HG03457 (cell line): ENCODE data around the gene ATAD3C.
"Not testable (repeated sequence)": the region's sequence is repeated elsewhere in the genome, so short reads cannot be mapped to it uniquely, and the experiment has no call there.

Source experiments
- ATAC-seq: cut with Tn5 transposase; IDR thresholded peaks from one replicate; pipeline ENCODE4 v1.9.1; 2021; ENCODE audit warnings: moderate number of reproducible peaks; ENCODE audit not compliant: unreplicated experiment

ATAD3C gene

DNA sequence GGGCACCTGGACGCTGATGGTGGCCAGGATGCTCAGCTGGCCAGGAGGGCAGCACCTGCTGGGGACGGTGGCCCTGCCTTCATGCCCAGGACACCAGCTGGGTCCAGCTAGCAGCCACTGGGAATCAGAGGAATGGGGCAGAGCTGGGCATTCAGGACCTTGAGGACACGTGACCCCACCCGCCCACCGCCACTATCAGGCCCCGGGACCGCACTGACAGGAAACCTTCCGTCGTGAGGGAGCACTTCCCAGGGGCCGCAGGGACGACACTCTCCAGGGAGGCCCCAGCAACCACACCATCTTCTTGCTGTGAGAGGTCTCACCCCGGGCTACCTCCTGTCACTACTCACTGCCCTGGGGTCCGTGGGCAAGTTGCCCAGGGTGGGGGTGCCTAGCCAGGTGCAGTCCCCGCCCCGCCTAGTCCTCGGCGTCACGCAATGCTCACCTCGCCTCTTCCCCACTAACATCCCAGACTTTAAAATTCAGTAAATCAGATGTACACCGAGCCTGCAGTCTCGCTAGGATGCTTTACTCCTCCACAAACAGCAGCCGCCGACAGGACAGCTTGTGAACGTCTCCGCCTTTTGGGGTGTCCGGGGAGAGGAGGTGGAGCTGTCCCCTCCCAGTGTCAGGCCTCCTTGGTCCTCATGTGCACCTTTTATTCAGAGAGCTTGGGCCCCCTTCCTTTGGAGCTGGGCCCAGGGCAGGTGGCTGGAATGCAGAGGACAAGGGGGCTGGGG is 9.1 kb upstream of the ATAD3C start:
- ATAC-seq: no peak

DNA sequence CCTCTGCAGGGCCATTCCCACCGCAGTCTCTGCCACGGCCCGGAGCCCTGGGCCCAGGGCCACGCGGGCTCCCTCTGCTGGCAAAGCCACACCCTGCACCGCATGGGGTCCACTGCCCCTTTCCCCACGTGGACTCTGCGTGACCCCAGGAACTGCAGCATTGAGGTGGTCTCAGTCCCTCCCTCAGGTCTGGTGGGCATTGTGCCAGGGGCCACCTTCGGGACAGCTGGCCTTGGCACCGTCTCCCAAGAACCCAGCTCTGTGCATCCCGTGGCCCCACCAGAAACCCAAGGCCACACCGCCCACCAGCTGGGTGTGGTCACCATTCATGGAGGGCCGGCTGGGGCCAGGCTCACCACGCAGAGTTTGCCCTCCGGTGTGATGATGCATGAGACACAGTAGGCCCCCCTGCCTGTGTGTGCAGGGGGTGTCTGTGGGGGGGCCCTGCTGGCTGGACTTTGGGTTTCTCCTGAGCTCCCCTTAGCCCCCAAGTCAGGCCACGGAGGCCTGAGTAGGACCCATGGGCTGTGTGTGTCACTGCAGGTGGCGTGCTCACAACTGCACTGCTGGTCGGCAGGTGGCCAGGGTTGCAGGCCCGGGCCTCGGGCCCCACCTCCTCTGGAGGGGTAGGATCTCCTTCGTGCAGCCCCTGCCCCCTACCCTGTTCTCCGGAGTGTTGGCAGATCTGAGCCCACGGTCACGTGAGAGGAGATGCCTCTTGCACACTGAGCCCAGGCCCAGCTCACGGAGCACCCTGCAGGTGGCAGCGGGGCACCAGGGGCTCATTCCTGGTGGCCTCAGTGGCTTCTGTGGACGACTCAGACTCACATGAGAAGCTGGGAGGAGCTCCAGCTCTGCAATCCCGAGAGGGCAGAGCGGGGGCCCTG is 8.2 kb upstream of the ATAD3C start:
- no peak for ATAC-seq

DNA sequence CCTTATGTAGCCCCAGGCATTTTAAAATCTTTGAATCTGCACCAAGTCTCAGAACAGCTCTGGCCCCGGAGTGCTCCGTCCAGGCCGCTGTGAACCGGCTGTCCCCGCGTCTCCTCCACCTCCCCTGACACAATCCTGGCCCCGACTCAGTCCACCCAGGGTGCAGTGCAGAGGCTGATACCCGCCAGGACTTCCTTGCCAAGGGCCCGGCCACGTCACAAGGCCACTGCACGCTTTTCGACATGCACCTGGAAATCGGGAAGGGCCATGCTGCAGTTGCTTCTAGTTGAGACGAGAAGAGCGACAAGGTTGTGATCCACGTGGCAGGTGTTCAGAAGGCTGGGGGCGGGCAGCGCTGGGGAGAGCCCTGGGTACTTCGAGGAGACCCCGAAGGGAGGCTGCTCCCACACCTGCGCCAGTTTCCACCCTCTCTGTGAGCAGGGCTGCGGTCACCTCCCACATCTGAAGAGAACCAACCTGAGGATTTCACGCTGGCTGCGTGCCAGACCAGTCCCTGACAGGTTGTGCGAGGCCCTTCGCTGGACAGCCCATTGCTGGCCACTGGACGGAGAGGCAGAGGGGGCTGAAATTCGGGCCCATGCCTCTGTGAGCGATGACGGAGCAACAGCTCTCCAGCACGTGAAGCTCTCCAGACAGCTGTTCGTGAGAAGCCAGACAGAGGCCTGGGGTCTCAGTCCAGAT is 7.3 kb upstream of the ATAD3C start:
- ATAC-seq: no peak

DNA sequence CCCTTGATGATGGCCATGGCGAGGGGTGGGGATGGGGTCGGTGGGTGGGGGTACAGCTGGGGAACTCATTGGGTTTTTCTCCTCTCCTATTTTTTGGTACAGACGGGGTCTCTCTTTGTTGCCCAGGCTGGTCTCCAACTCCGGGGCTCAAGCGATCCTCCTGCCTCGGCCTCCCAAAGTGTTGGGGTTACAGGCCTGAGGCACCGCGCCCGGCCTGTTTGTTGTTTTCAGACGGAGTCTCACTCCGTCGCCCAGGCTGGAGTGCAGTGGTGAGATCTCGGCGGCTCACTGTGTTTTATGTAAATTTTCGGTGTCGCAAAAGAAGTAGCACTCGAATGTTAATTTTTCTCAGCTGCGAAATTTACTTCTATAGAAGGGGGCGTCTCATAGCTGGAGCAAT is 2.9 kb upstream of the ATAD3C start:
- not testable (repeated sequence) for ATAC-seq

DNA sequence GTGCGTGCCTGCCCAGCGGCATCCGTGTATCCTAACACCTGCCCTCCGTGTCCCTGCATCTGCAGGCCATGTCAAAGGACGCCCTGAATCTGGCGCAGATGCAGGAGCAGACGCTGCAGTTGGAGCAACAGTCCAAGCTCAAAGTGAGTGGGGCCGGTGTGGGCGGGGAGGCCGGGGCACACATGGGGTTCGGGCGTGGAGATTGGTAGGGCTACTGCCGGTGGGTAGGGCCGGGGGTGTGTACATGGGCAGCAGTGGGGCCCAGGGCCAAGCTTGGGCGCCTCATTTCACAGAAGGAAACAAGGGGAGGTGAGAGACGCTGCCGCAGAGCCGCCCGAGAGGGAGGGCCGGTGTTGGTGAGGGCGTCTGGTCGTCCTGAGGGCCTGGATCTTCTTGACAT is 1.1 kb downstream of the ATAD3C start:
- ATAC-seq: not testable (repeated sequence)

DNA sequence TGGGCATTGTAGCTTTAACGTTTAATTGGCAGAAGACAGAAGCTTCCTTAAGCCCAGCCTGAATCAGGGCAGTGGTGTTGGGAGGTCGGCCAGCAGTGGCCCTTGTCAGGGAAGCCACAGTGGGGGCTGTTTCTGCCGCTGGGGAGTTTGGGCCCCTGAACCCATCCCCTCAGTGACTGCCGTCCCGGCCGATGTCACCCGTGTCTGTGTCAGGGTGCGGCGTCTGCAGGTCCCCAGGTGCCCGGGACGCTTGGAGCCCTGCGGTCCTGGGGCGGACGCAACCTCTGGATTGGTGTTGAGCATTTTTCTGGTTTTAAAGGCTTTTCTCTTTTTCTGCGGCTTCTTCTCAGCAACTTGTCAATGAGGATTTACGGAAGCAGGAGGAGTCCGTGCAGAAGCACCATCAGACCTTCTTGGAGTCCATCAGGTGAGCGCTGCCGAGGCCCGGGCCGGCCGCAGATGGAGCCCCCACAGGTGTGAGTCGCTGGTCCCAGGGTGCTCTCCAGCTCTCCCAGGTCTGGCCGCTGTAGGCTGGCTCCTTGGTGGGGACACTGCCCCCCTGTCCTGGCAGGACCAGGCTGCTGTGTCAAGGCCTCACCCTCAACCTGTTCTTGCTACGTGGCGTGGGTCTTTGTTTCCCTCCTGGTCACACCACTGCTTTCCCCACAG is 2.3 kb downstream of the ATAD3C start:
- no peak for ATAC-seq

DNA sequence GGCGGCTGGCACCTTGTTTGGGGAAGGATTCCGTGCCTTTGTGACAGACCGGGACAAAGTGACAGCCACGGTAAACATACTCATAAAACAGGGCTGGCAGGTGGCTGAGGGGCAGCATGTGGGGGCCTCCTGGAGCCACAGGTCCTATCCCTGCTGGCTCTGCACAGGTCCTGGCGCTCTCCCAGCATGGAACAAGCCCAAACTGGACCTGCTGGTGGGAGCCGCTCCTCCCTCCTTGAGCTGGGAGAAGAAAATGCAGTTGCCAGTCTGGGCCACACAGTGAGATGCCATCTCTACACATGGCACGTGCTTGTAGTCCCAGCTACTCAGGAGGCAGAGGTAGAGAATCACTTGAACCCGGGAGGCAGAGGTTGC is 2.9 kb downstream of the ATAD3C start:
- ATAC-seq: not testable (repeated sequence)

DNA sequence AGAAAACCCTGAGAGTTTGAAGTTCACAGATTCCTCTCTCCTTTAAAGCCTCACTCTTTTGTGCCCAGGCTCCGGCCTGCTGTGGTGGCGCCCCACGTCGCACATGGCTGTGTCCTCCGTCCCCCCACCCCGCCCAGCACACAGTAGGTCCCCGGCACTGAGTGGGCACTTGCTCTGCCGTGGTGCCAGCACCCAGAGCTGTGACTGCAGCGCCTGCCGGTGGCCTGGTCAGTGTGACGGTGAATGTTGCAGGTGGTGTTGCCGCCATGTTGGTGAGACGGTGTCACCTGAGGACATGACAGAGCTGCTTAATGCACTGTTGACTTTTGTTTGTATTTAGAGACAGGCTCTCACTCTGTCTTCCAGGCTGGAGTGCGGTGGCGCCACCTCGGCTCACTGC is 3.4 kb downstream of the ATAD3C start:
- ATAC-seq: no peak

DNA sequence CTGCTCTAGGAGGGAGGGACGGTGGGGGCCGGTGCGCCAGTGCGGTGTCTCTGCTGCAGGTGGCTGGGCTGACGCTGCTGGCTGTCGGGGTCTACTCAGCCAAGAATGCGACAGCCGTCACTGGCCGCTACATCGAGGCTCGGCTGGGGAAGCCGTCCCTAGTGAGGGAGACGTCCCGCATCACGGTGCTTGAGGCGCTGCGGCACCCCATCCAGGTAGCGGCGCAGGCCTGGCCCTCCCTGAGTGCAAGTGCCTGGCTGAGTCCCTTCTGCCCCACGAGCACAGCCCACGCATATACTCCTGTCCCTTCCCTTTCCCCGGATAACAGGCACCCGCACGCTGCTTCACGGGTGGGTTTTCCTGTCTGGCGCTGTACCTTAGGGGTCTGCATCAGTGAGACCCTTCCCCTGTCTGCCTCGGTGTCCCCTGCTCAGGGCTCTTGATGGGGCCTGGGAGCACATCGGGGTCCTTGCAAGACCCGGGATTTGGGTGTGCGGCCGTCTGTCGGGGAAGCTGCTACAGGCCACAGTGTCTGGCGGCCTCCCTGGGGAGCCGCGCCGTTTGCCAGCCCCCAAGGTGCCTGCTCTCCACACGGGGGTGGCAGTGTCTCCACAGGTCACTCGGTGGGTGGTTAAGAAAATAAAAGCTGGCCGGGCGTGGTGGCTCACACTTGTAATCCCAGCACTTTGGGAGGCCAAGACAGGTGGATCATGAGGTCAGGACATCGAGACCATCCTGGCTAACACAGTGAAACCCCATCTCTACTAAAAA is 5.0 kb downstream of the ATAD3C start:
- not testable (repeated sequence) for ATAC-seq

DNA sequence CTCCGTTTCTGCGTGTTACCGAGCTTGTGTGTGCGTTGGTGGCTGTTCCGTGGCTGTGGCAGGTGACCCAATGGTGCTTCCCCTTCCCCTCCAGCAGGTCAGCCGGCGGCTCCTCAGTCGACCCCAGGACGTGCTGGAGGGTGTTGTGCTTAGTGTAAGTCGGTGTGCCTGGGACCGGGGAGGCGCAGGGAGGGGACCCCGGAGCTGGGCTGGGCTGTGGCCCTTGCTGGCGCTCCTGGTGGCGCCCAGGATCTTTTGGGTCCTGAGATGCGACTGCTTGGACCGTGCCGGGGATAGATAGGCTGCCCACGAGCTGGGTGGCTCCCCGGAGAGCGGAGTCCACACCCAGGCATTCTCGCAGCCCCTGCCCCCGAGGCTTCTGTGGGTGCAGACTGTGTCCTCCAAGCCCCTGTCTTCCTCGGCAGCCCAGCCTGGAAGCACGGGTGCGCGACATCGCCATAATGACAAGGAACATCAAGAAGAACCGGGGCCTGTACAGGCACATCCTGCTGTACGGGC is 5.9 kb downstream of the ATAD3C start:
- no peak for ATAC-seq

DNA sequence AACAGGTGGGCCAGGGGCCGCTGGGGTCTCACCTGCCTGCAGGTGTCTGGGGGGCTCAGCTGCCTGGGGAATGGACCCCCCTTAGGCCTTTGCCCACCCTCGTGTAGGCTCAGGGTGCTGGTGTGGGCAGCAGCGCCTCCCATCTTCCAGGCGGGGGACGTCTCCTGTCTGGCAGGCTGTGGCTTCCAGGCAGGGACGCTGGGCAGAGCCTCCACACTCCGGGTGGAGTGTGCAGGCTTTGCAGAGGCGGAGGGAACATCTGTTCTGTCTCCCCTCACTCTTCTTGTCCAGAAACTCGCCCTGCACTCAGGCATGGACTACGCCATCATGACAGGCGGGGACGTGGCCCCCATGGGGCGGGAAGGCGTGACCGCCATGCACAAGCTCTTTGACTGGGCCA is 6.4 kb downstream of the ATAD3C start:
- not testable (repeated sequence) for ATAC-seq

DNA sequence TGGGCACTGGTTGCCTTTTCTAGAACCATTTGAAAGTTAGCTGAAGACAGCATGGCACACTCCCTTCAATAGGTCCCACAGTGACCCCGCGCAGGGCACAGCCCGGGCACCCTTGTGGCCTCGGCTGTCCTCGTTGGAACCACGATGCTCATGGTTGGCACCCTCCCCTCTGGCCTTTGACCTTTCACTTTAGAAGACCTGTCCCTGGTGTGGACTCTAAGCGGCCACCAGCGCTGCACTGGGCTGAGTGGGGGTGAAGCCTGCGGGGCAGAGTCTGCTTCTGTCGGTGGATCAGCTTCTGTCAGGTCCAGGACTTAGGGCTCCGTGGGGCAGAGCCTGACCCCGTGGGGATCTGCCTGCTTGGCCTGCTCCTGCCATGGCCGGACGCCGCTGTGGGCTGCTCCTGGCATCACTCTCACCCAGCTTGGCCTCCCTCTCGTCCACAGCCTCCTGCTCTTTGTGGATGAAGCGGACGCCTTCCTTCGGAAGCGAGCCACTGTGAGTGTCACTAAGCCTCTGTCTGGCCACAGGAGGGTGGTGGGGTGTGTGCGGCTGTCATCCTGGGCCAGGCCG is 7.3 kb downstream of the ATAD3C start:
- ATAC-seq: not testable (repeated sequence)

DNA sequence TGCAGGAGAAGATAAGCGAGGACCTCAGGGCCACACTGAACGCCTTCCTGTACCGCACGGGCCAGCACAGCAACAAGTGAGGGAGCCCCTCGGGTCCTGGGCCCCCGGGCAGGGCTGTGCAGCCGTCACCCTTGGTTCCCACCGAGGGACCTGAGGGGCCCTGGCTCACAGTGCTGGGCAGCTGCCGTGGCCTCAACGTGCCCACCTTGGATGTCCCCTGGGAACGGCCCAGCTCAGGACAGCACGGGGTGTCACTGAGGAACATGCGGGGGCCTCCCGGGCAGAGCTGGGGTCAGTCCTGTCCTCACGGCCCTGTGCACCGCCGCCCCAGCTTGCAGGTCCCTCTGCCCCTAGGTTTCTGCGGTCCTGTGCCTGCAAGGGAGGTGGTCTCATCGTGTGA is 9.7 kb downstream of the ATAD3C start:
- not testable (repeated sequence) for ATAC-seq

DNA sequence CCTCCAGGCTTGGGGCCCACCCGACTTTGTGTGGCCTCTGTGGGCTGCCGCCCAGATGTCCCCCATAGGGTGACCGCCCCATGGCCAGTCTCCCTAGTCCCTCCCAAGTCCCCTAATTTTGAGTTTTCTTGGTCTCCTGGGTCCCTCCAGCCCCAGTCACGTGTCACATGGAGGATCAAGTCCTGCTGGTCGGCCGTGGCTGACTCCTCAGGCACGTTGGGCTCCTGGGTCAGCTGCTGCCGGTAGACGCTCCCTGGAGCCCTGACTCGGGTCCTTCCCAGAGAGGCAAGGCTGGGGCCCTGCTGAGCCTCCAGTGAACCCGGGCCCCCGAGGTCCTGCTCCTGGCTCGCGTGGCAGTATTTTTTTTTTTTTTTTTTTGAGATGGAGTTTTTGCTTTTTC is 10.2 kb downstream of the ATAD3C start:
- not testable (repeated sequence) for ATAC-seq

DNA sequence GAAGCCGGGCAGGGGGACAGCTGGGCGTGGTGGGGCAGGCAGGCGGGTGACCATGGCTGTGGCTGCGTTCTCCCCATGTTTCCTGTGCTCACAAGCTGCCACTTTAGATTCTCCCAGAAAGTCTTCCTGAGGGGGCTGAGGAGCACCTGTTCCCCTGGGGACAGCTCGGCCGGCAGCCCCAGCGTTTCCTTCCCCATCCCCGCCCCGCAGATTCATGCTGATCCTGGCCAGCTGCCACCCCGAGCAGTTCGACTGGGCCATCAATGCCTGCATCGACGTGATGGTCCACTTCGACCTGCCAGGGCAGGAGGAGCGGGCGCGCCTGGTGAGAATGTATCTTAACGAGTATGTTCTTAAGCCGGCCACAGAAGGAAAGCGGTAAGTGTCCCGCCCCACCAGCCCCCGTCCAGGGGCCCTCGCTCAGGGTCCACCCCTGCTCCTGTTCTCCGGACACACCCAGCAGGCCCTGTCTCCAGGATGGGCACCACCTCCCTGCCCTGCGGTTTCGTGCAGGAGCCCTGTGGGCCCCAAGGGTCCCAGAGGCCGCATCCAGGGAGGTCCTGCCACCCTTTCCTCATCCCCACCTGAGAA is 11.1 kb downstream of the ATAD3C start:
- ATAC-seq: no peak

DNA sequence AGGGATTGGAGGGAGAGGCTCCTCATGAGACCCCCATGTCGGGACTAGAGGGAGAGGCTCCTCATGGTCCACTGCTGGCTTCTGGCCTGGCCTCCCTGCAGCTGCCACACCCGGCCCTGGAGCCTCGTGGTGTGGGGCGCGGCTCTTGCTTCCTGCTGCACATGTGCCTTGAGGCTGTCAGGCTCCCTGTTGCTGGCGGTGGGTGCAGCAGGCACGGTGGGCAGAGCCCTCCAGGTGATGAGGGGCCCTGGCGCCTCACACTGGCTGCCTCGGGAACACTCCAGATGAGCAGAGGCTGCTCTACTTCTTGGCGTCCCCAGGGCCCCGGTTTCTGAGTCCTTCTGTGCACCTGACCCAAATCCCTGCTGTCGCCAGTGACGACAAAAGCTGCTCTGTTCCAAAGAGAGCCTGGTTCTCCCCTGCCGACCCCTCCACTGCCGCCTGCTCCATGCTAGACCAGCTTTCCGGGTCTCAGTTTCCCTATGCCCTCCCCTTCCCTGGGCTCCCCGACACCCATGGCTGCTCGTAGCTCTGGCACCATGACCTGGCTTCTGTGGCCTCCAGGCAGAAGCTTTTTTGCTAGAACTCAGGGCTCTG is 12.3 kb downstream of the ATAD3C start:
- no peak for ATAC-seq

DNA sequence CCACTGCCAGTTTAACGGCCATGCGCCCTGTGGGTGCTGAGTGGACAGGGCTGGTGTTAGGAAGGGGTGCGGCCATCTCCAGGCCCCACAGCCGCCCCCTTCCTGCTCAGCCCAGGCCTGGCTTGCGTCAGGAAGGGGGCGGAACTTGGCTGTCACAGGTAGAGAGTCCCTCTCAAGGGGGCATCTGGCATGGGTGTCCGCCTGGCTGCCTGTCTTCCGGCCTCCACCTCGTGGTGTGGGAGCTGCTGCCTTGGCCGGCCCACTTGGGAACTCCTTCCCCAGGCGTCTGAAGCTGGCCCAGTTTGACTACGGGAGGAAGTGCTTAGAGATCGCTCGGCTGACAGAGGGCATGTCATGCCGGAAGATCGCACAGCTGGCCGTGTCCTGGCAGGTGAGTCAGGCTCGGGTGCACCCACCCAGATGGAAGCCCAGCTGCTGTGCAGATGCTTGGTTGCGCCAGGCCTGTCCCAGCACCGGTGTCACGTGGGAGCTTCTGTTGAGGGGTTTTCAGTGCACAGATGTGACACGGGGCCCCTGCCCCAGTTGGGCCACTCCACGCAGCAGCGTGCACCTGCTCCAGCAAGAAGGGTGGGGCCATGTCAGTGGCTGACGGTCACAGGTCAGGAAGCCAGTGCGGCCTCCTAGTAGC is 13.0 kb downstream of the ATAD3C start:
- no peak for ATAC-seq

DNA sequence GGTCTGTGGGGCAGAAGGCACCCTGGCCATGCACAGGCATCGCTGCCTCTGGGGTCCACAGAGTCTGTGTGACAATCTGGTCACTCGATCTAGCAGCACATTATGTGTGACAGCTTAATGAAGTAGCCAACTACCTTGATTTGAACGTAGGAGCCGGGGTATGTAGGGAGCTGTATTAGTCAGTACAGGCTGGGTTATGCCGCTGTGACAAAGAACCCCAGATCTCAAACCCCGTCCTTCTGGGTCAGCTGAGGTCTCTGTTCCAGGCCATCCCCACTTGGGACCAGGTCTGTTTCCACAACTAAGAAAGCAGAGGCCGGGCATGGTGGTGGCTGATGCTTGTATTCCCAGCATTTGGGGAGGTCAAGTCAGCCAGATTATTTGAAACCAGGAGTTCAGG is 13.8 kb downstream of the ATAD3C start:
- no peak for ATAC-seq
